Activated T-helper 1 cell treated with anti-CD3 and anti-CD28 coated beads, Interleukin-12 subunit alpha, Interleukin-12 subunit beta, Interleukin-2, Interleukin-4 antibody, amounts not matched to agents 30 ng/mL and 10 ng/mL and 1 ng/mL, durations not matched to agents 14 hours and 24 hours and 36 hours (primary cell): ENCODE results near the gene FRS3. TPM values are rescaled to one million over a fixed set of nuclear protein-coding genes. Genes with fewer than 3 reads are reported as not detected.

ENCODE experiments used
- DNase-seq: peaks from one replicate; pipeline ENCODE4 v3.0.0; 2021; ENCODE audit warnings: low spot score
- H3K27ac Mint-ChIP-seq: one replicate; pipeline ENCODE4 v1.8.0; 2021; ENCODE audit warnings: mild to moderate bottlenecking, mixed read lengths
- H3K27me3 Mint-ChIP-seq: one replicate; pipeline ENCODE4 v1.8.0; 2022; ENCODE audit warnings: mild to moderate bottlenecking, moderate library complexity, mixed read lengths; ENCODE audit not compliant: insufficient read depth
- H3K36me3 Mint-ChIP-seq: one replicate; pipeline ENCODE4 v1.8.0; 2021; ENCODE audit warnings: low read depth, mixed read lengths
- H3K4me1 Mint-ChIP-seq: one replicate; pipeline ENCODE4 v1.8.0; 2021; ENCODE audit warnings: low read depth, mixed read lengths
- H3K4me3 Mint-ChIP-seq: one replicate; pipeline ENCODE4 v1.8.0; 2021; ENCODE audit warnings: mild to moderate bottlenecking, moderate library complexity, mixed read lengths
- H3K9me3 Mint-ChIP-seq: one replicate; pipeline ENCODE4 v1.8.0; 2021; ENCODE audit warnings: mixed read lengths
- intact Hi-C: fragments of 100-400 bp; cut with micrococcal nuclease; formaldehyde crosslinking; loops from one replicate; pipeline ENCODE4 v1.15.1; 2024
- total RNA-seq: library from RNA; stranded (reverse); gene quantifications from 2 replicates; pipeline ENCODE4 v1.2.3, GENCODE V29; 2022

Gene FRS3
- total RNA-seq, 1 donor from 2014 or later: 5.3 TPM

DNA sequence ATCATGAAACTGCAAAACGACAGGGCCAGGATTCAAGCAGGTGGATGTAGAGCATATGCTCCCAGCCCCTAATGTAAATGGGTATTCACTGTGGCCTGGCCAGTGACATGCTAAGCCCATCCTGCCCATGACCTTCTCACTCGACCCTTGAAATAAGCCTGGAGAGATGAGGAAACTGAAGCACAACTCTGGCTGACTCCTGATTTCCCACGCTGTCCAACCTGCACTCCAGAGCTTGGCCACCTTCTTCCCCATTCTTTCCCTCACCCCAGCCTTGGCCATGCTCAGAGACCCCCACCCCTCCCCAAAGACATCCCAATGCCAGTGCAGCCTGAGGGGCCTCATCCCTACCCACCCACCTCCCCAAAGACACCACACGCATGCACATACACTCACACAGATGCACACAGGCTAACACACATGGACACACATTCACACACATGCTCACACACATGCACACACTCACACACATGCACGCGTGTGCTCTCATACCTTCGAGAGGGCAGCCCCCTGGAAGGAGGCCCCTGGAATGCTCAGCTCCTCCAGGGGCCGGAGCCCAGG, 56.7 kb downstream of the FRS3 start:
- intact Hi-C loops: no loop called here
- no peak overlapping the region for H3K4me3 Mint-ChIP-seq
- peaks cover 5% of the 10 kb centered on the region for H3K4me1 Mint-ChIP-seq
- no peaks in the 10 kb centered on the region for H3K9me3 Mint-ChIP-seq
- H3K27me3 Mint-ChIP-seq: no peaks in the 10 kb centered on the region
- H3K36me3 Mint-ChIP-seq: no peaks in the 10 kb centered on the region
- no peak for DNase-seq
- no peak overlapping the region for H3K27ac Mint-ChIP-seq

- Mint-ChIP-seq H3K27ac (no peak overlapping the region), H3K9me3 (no peaks in the 10 kb centered on the region), H3K36me3 (no peaks in the 10 kb centered on the region), H3K27me3 (no peaks in the 10 kb centered on the region), H3K4me3 (no peak overlapping the region), H3K4me1 (peaks cover 5% of the 10 kb centered on the region)
- no peak for DNase-seq
- intact Hi-C loops: no loop called here
Observed at GRCh38 chr6:41721414-41721813, 58.3 kb downstream of the FRS3 start.

DNA sequence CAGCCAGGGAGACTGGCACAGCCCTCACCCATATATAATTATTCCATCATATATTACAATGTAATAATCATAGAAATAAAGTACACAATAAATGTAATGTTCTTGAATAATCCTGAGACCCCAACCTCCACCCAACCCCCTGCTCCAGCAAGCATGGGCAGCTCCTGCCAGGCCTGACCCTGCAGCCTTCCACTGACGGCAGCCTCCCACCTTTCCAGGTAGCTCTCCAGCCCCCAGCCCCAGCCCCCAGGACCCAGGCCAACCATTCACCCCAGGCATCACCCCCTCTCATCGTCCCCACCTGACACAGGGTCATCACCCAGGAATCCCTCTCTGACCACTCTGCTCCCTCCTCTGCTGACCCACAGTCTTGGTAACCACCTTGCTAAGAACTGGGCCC, 58.9 kb downstream of the FRS3 start:
- Mint-ChIP-seq H3K4me1 (peaks cover 10% of the 10 kb centered on the region), H3K9me3 (no peaks in the 10 kb centered on the region), H3K4me3 (no peak overlapping the region), H3K27ac (peak overlapping the region; percentile 29), H3K27me3 (no peaks in the 10 kb centered on the region), H3K36me3 (no peaks in the 10 kb centered on the region)
- DNase-seq: no peak
- intact Hi-C loops: no loop called here

- H3K27me3 Mint-ChIP-seq: no peaks in the 10 kb centered on the region
- H3K27ac Mint-ChIP-seq: no peak overlapping the region
- intact Hi-C loops: no loop called here
- H3K9me3 Mint-ChIP-seq: no peaks in the 10 kb centered on the region
- no peaks in the 10 kb centered on the region for H3K36me3 Mint-ChIP-seq
- peaks cover 13% of the 10 kb centered on the region for H3K4me1 Mint-ChIP-seq
- H3K4me3 Mint-ChIP-seq: no peak overlapping the region
- DNase-seq: no peak
Observed at GRCh38 chr6:41720262-41720620, 59.5 kb downstream of the FRS3 start.

Other genes with a start within 250 kb of the FRS3 start
- gene FOXP4, start 233.5 kb downstream of the FRS3 start, total RNA-seq: 21.6 and 24.0 TPM in 2 replicates
- not detected in 2 replicates for gene MDFI, start 141.4 kb downstream of the FRS3 start, total RNA-seq
- 15.6 and 17.2 TPM in 2 replicates for gene TFEB, start 44.3 kb downstream of the FRS3 start, total RNA-seq
- 0.60 TPM in 1 of 2 replicates, not detected in the other for gene PGC, start 32.5 kb downstream of the FRS3 start, total RNA-seq
- gene PRICKLE4, start 882 bp upstream of the FRS3 start, total RNA-seq: not detected in 2 replicates
- 334 and 338 TPM in 2 replicates for gene TOMM6, start 7.8 kb upstream of the FRS3 start, total RNA-seq
- gene USP49, start 115.5 kb upstream of the FRS3 start, total RNA-seq: 4.8 and 5.3 TPM in 2 replicates
- 19.0 and 23.8 TPM in 2 replicates for gene MED20, start 141.2 kb upstream of the FRS3 start, total RNA-seq
- 82.9 and 88.5 TPM in 2 replicates for gene BYSL, start 141.6 kb upstream of the FRS3 start, total RNA-seq
- 351 and 356 TPM in 2 replicates for gene CCND3, start 161.9 kb upstream of the FRS3 start, total RNA-seq